Uterus (tissue), 4 donors: ENCODE results near the gene P2RY12. TPM values are rescaled to one million over a fixed set of nuclear protein-coding genes. Genes with fewer than 3 reads are reported as not detected.

Source experiments
- DNase-seq, 2 donors: peaks; one replicate each; pipeline ENCODE4 v3.0.0-alpha.2; 2019 to 2020
- H3K27ac ChIP-seq, 2 donors: fragments of 200-600 bp; sonication (generic); 1 replicate in 1 of 2; 2 replicates in 1 of 2; pipeline ENCODE4 v1.5.1; 2016 to 2018
- H3K27me3 ChIP-seq, 2 donors: fragments of 200-600 bp; sonication (generic); one replicate each; pipeline ENCODE4 v1.5.1; 2018 to 2019; ENCODE audit warnings: control low read depth in 1 of 2
- H3K36me3 ChIP-seq, 2 donors: fragments of 200-600 bp; sonication (generic); one replicate each; pipeline ENCODE4 v1.5.1; 2019; ENCODE audit warnings: control low read depth in 1 of 2
- H3K4me1 ChIP-seq, 2 donors: fragments of 200-600 bp; sonication (generic); one replicate each; pipeline ENCODE4 v1.5.1; 2018 to 2019; ENCODE audit warnings: control low read depth in 1 of 2
- H3K4me3 ChIP-seq, 2 donors: fragments of 200-600 bp; sonication (generic); 1 replicate in 1 of 2; 2 replicates in 1 of 2; pipeline ENCODE4 v1.5.1; 2018 to 2019; ENCODE audit warnings: mild to moderate bottlenecking in 1 of 2
- H3K9me3 ChIP-seq, 2 donors: fragments of 200-600 bp; sonication (generic); one replicate each; pipeline ENCODE4 v1.5.1; 2019; ENCODE audit warnings: control low read depth in 1 of 2
- CTCF ChIP-seq, 4 experiments: fragments of 200-600 bp in 2 of 4; fragments of 450-650 bp in 2 of 4; sonication (generic) in 2 of 4; IDR thresholded peaks; one replicate each; pipeline ENCODE4 v1.5.1; 2016 to 2019; ENCODE audit warnings: antibody characterized with exemption in 4 of 4, mild to moderate bottlenecking in 2 of 4, moderate library complexity in 1 of 4
- POLR2A ChIP-seq, 2 donors: fragments of 450-650 bp; IDR thresholded peaks; one replicate each; pipeline ENCODE4 v1.6.1; 2016; ENCODE audit warnings: antibody characterized with exemption in 2 of 2, mild to moderate bottlenecking in 1 of 2, moderate library complexity in 1 of 2
- intact Hi-C: fragments of 100-400 bp; cut with DNase I; formaldehyde crosslinking; loops from one replicate; pipeline ENCODE4 v1.15.1; 2023; ENCODE audit warnings: low total_unique reads
- total RNA-seq, 4 donors: library from RNA; depleted of rRNA in 3 of 4; stranded (reverse); fragments of >200 nt in 3 of 4; gene quantifications; one replicate each; pipeline versions ENCODE4 v1.1.0 to v1.2.4, GENCODE V29; 2014 to 2023
- donor health status: DM: yes; HTN: yes; CAD: no.

P2RY12 gene
- total RNA-seq, 4 donors from 2014 or later: 0.95 to 6.2 (median 3.1) TPM; not detected in 1

- no peaks in the 10 kb centered on the region for H3K4me1 ChIP-seq
- DNase-seq: no peak
- no peaks in the 10 kb centered on the region for H3K9me3 ChIP-seq
- no peak overlapping the region for H3K4me3 ChIP-seq
- H3K27me3 ChIP-seq: no peaks in the 10 kb centered on the region
- no peak overlapping the region for H3K27ac ChIP-seq
- TF ChIP-seq CTCF (IDR thresholded peaks at IDR 0.05) (no peak), POLR2A (IDR thresholded peaks at IDR 0.05) (no peak)
- intact Hi-C loops: no loop called here
- no peaks in the 10 kb centered on the region for H3K36me3 ChIP-seq
These were observed 2.9 kb upstream of the P2RY12 start for GRCh38 chr3:151387432-151387831.

- intact Hi-C loops: no loop called here
- no peak for DNase-seq
- Histone ChIP-seq H3K27me3 (no peaks in the 10 kb centered on the region), H3K36me3 (no peaks in the 10 kb centered on the region), H3K27ac (no peak overlapping the region), H3K4me1 (no peaks in the 10 kb centered on the region), H3K9me3 (no peaks in the 10 kb centered on the region), H3K4me3 (no peak overlapping the region)
- no peak for TF ChIP-seq CTCF (IDR thresholded peaks at IDR 0.05)
- no peak for TF ChIP-seq POLR2A (IDR thresholded peaks at IDR 0.05)
These were observed 1.5 kb upstream of the P2RY12 start for GRCh38 chr3:151386056-151386455.

GRCh38 chr3:151383956-151384355 is 597 bp downstream of the P2RY12 start:
- H3K36me3 ChIP-seq: no peaks in the 10 kb centered on the region
- no peaks in the 10 kb centered on the region for H3K4me1 ChIP-seq
- peak overlapping the region in 1 of 2 donors; percentile 25 for H3K27ac ChIP-seq
- H3K9me3 ChIP-seq: no peaks in the 10 kb centered on the region
- no peak for DNase-seq
- no peaks in the 10 kb centered on the region for H3K27me3 ChIP-seq
- H3K4me3 ChIP-seq: peak overlapping the region; percentile 8 to 13
- intact Hi-C loops: no loop called here
- TF ChIP-seq CTCF (IDR thresholded peaks at IDR 0.05) (no peak), POLR2A (IDR thresholded peaks at IDR 0.05) (no peak)

GRCh38 chr3:151383111-151383510 is 1.4 kb downstream of the P2RY12 start:
- H3K27me3 ChIP-seq: no peaks in the 10 kb centered on the region
- no peaks in the 10 kb centered on the region for H3K4me1 ChIP-seq
- H3K36me3 ChIP-seq: no peaks in the 10 kb centered on the region
- H3K4me3 ChIP-seq: no peak overlapping the region
- H3K27ac ChIP-seq: no peak overlapping the region
- intact Hi-C loops: no loop called here
- TF ChIP-seq CTCF (IDR thresholded peaks at IDR 0.05): no peak
- no peaks in the 10 kb centered on the region for H3K9me3 ChIP-seq
- no peak for DNase-seq

- intact Hi-C loops: no loop called here
- H3K27ac ChIP-seq: no peak overlapping the region
These were observed 1.9 kb downstream of the P2RY12 start for GRCh38 chr3:151382671-151383070.

More at GRCh38 chr3:151382671-151383070, 1.9 kb downstream of the P2RY12 start:
- Histone ChIP-seq H3K9me3 (no peaks in the 10 kb centered on the region), H3K4me3 (no peak overlapping the region), H3K36me3 (no peaks in the 10 kb centered on the region), H3K27me3 (no peaks in the 10 kb centered on the region), H3K4me1 (no peaks in the 10 kb centered on the region)
- no peak for DNase-seq
- TF ChIP-seq CTCF (IDR thresholded peaks at IDR 0.05): no peak
- no peak for TF ChIP-seq POLR2A (IDR thresholded peaks at IDR 0.05)
